GM21737 (cell line): ENCODE results near the gene TMEM50A.
"Not testable (repeated sequence)": the region's sequence is repeated elsewhere in the genome, so short reads cannot be mapped to it uniquely, and the experiment has no call there.

Experiments
- ATAC-seq: cut with Tn5 transposase; IDR thresholded peaks from one replicate; pipeline ENCODE4 v1.9.1; 2021; ENCODE audit warnings: mild to moderate bottlenecking, moderate library complexity; ENCODE audit not compliant: unreplicated experiment

Gene TMEM50A

GRCh38 chr1:25383090-25383489, 45.0 kb downstream of the TMEM50A start:
- ATAC-seq, result not testable (repeated sequence)

- not testable (repeated sequence) for ATAC-seq
Measured at GRCh38 chr1:25383875-25384274, 45.7 kb downstream of the TMEM50A start.

GRCh38 chr1:25387096-25387495, 49.0 kb downstream of the TMEM50A start:
- ATAC-seq, result not testable (repeated sequence)

GRCh38 chr1:25388691-25389090, 50.6 kb downstream of the TMEM50A start:
- ATAC-seq, result not testable (repeated sequence)

- ATAC-seq, result not testable (repeated sequence)
Measured at GRCh38 chr1:25389721-25390120, 51.6 kb downstream of the TMEM50A start.

GRCh38 chr1:25392841-25393240, 54.7 kb downstream of the TMEM50A start:
- no peak for ATAC-seq

- not testable (repeated sequence) for ATAC-seq
Measured at GRCh38 chr1:25397549-25397948, 59.4 kb downstream of the TMEM50A start.

- ATAC-seq, result not testable (repeated sequence)
Measured at GRCh38 chr1:25398079-25398478, 59.9 kb downstream of the TMEM50A start.

GRCh38 chr1:25402947-25403803, 65.0 kb downstream of the TMEM50A start:
- ATAC-seq, result not testable (repeated sequence)

GRCh38 chr1:25405731-25406305, 67.7 kb downstream of the TMEM50A start:
- not testable (repeated sequence) for ATAC-seq

- ATAC-seq, result not testable (repeated sequence)
Measured at GRCh38 chr1:25409641-25410427, 71.7 kb downstream of the TMEM50A start.
